ENCODE results near the gene IGF2R.

The IGF2R gene

GRCh38 chr6:160084198-160084776, 115.4 kb downstream of the IGF2R start:
- Histone ChIP-seq H3K4me3 (ENCODE audit: low read depth in 1 of 2, low read length in 2 of 2) (no peak overlapping the region), H3K9ac (ENCODE audit: low read depth, low read length) (no peak overlapping the region), H3K9me3 (ENCODE audit: insufficient read depth, low read length, severe bottlenecking) (no peaks in the 10 kb centered on the region), H3K79me2 (ENCODE audit: insufficient read depth, low read length) (no peaks in the 10 kb centered on the region), H4K20me1 (ENCODE audit: insufficient read depth, low read length) (peaks cover 14% of the 10 kb centered on the region), H2AFZ (ENCODE audit: low read depth, low read length) (no peak overlapping the region), H3K27ac (ENCODE audit: low read length) (no peak overlapping the region), H3K4me1 (ENCODE audit: insufficient read depth, low read length) (no peaks in the 10 kb centered on the region), H3K4me2 (ENCODE audit: insufficient read depth, low read length) (no peak overlapping the region), H3K36me3 (ENCODE audit: insufficient read depth, low read length) (peaks cover 95% of the 10 kb centered on the region), H3K27me3 (ENCODE audit: insufficient read depth, low read length, poor library complexity) (no peaks in the 10 kb centered on the region)
- TF ChIP-seq CTCF (IDR thresholded peaks at IDR 0.05; ENCODE audit: borderline replicate concordance, extremely low read depth, low read length, poor library complexity, severe bottlenecking) (no peak), EZH2 (IDR thresholded peaks at IDR 0.05; ENCODE audit: borderline replicate concordance, low read depth, low read length, severe bottlenecking) (no peak)
- no peak for DNase-seq
- no peak for ATAC-seq (ENCODE audit: insufficient read depth, low read depth)

- Histone ChIP-seq H3K27me3 (ENCODE audit: insufficient read depth, low read length, poor library complexity) (no peaks in the 10 kb centered on the region), H4K20me1 (ENCODE audit: insufficient read depth, low read length) (peaks cover 12% of the 10 kb centered on the region), H3K9me3 (ENCODE audit: insufficient read depth, low read length, severe bottlenecking) (no peaks in the 10 kb centered on the region), H3K4me3 (ENCODE audit: low read depth in 1 of 2, low read length in 2 of 2) (no peak overlapping the region), H3K4me2 (ENCODE audit: insufficient read depth, low read length) (no peak overlapping the region), H3K36me3 (ENCODE audit: insufficient read depth, low read length) (peaks cover 95% of the 10 kb centered on the region), H3K27ac (ENCODE audit: low read length) (no peak overlapping the region), H3K4me1 (ENCODE audit: insufficient read depth, low read length) (no peaks in the 10 kb centered on the region), H3K79me2 (ENCODE audit: insufficient read depth, low read length) (no peaks in the 10 kb centered on the region), H3K9ac (ENCODE audit: low read depth, low read length) (no peak overlapping the region), H2AFZ (ENCODE audit: low read depth, low read length) (no peak overlapping the region)
- DNase-seq = no peak
- no peak for ATAC-seq (ENCODE audit: insufficient read depth, low read depth)
- TF ChIP-seq EZH2 (IDR thresholded peaks at IDR 0.05; ENCODE audit: borderline replicate concordance, low read depth, low read length, severe bottlenecking) = no peak
- no peak for TF ChIP-seq CTCF (IDR thresholded peaks at IDR 0.05; ENCODE audit: borderline replicate concordance, extremely low read depth, low read length, poor library complexity, severe bottlenecking)
Observed at GRCh38 chr6:160085226-160085625, 116.3 kb downstream of the IGF2R start.

GRCh38 chr6:160085713-160086505, 117.0 kb downstream of the IGF2R start:
- no peak overlapping the region for H3K4me2 ChIP-seq (ENCODE audit: insufficient read depth, low read length)
- H3K36me3 ChIP-seq (ENCODE audit: insufficient read depth, low read length) = peaks cover 97% of the 10 kb centered on the region
- DNase-seq = no peak
- H2AFZ ChIP-seq (ENCODE audit: low read depth, low read length) = no peak overlapping the region
- no peaks in the 10 kb centered on the region for H3K4me1 ChIP-seq (ENCODE audit: insufficient read depth, low read length)
- no peak for ATAC-seq (ENCODE audit: insufficient read depth, low read depth)
- no peaks in the 10 kb centered on the region for H3K9me3 ChIP-seq (ENCODE audit: insufficient read depth, low read length, severe bottlenecking)
- H3K79me2 ChIP-seq (ENCODE audit: insufficient read depth, low read length) = no peaks in the 10 kb centered on the region
- no peak for TF ChIP-seq EZH2 (IDR thresholded peaks at IDR 0.05; ENCODE audit: borderline replicate concordance, low read depth, low read length, severe bottlenecking)
- no peak for TF ChIP-seq CTCF (IDR thresholded peaks at IDR 0.05; ENCODE audit: borderline replicate concordance, extremely low read depth, low read length, poor library complexity, severe bottlenecking)
- no peak overlapping the region for H3K9ac ChIP-seq (ENCODE audit: low read depth, low read length)
- no peaks in the 10 kb centered on the region for H3K27me3 ChIP-seq (ENCODE audit: insufficient read depth, low read length, poor library complexity)
- no peak overlapping the region for H3K4me3 ChIP-seq (ENCODE audit: low read depth in 1 of 2, low read length in 2 of 2)
- peaks cover 8% of the 10 kb centered on the region; the same call in 1 of the 2 replicates for H4K20me1 ChIP-seq (ENCODE audit: insufficient read depth, low read length)
- no peak overlapping the region for H3K27ac ChIP-seq (ENCODE audit: low read length)
